Neural progenitor cell (in vitro differentiated cells): ENCODE data around the gene HSPA12B.

Experiments used
- CTCF ChIP-seq: fragments of 200-600 bp; sonication (generic); IDR thresholded peaks from 2 replicates; pipeline ENCODE4 v1.5.1; 2017; ENCODE audit warnings: antibody characterized with exemption, mild to moderate bottlenecking
- EZH2 ChIP-seq: fragments of 200-600 bp; sonication (generic); IDR thresholded peaks from 2 replicates; pipeline ENCODE4 v1.6.1; 2017; ENCODE audit warnings: antibody characterized with exemption, mild to moderate bottlenecking, moderate library complexity

GRCh38 chr20:3710011-3710466, 22.4 kb upstream of the HSPA12B start:
- TF ChIP-seq CTCF = no peak
- no peak for TF ChIP-seq EZH2
